ENCODE results near the gene WWOX. TPM values are rescaled to one million over a fixed set of nuclear protein-coding genes. Genes with fewer than 3 reads are reported as not detected.

The WWOX gene
- total and polyA plus RNA-seq, 2 donors (not counting 3 experiments of a cell fraction or from before 2014, with no cell fraction given): 6.2 to 12.5 TPM

- no peaks in the 10 kb centered on the region for H4K20me1 ChIP-seq (replicated peaks; ENCODE audit: control insufficient read depth, extremely low read depth, insufficient read depth, low read length)
- no peaks in the 10 kb centered on the region for H3K27me3 ChIP-seq (ENCODE audit: control insufficient read depth in 2 of 2, insufficient read depth in 2 of 2, low read length in 2 of 2)
- H2AFZ ChIP-seq (ENCODE audit: low read depth, low read length): no peak overlapping the region
- H3K4me3 ChIP-seq (replicated peaks in 1 of 3; ENCODE audit: insufficient read depth in 1 of 3, low read depth in 1 of 3, low read length in 3 of 3): no peak overlapping the region
- dilution Hi-C loops (cut with MboI; ENCODE audit: extremely low pct_ligation_motif_present, low sequenced_read_pairs) (no loop called here), intact Hi-C loops (cut with micrococcal nuclease) (no loop called here)
- H3K27ac ChIP-seq (ENCODE audit: insufficient read depth, low read depth, low read length): no peak overlapping the region
- FAIRE-seq (no peak), DNase-seq (ENCODE audit: low read depth, low spot score) (no peak)
- H3K9ac ChIP-seq (replicated peaks; ENCODE audit: extremely low read depth, insufficient read depth, low read length): no peak overlapping the region
- no peaks in the 10 kb centered on the region for H3K79me2 ChIP-seq (ENCODE audit: control insufficient read depth, insufficient read depth, low read length)
- TF ChIP-seq JUN (IDR thresholded peaks at IDR 0.05; ENCODE audit: borderline replicate concordance, insufficient read depth, insufficient read length, low read depth) (no peak), FOS (IDR thresholded peaks at IDR 0.05; ENCODE audit: borderline replicate concordance, insufficient read depth, low read length) (no peak), POLR2A (IDR thresholded peaks at IDR 0.05; ENCODE audit: low read depth, low read length) (no peak), CTCF (IDR thresholded peaks at IDR 0.05; ENCODE audit: extremely low read depth in 1 of 2, insufficient read depth in 1 of 2, low read depth in 1 of 2, low read length in 2 of 2) (no peak)
- POLR2A ChIA-PET: no interaction called here
- H3K4me2 ChIP-seq (ENCODE audit: insufficient read depth, low read length): no peak overlapping the region
- CTCF ChIA-PET: no interaction called here
- no TSS peak for BruUV-seq (replicated peaks)
- no peaks in the 10 kb centered on the region for H3K9me1 ChIP-seq (replicated peaks; ENCODE audit: control insufficient read depth, extremely low read depth, insufficient read depth, low read length)
- H3K9me3 ChIP-seq (replicated peaks; ENCODE audit: control insufficient read depth, insufficient read depth, low read length): no peaks in the 10 kb centered on the region
- H3K4me1 ChIP-seq (ENCODE audit: control insufficient read depth, extremely low read depth, insufficient read depth, low read length): no peaks in the 10 kb centered on the region
- H3K36me3 ChIP-seq (ENCODE audit: control insufficient read depth in 2 of 2, extremely low read depth in 1 of 2, insufficient read depth in 2 of 2, low read length in 2 of 2): no peaks in the 10 kb centered on the region
Measured at GRCh38 chr16:78656887-78657286, 557.4 kb downstream of the WWOX start.

GRCh38 chr16:78659216-78659615 is 559.8 kb downstream of the WWOX start:
- Histone ChIP-seq H4K20me1 (replicated peaks; ENCODE audit: control insufficient read depth, extremely low read depth, insufficient read depth, low read length) (no peaks in the 10 kb centered on the region), H3K9me3 (replicated peaks; ENCODE audit: control insufficient read depth, insufficient read depth, low read length) (no peaks in the 10 kb centered on the region), H2AFZ (ENCODE audit: low read depth, low read length) (no peak overlapping the region), H3K27ac (ENCODE audit: insufficient read depth, low read depth, low read length) (no peak overlapping the region), H3K36me3 (ENCODE audit: control insufficient read depth in 2 of 2, extremely low read depth in 1 of 2, insufficient read depth in 2 of 2, low read length in 2 of 2) (no peaks in the 10 kb centered on the region), H3K4me1 (ENCODE audit: control insufficient read depth, extremely low read depth, insufficient read depth, low read length) (no peaks in the 10 kb centered on the region), H3K4me3 (replicated peaks in 1 of 3; ENCODE audit: insufficient read depth in 1 of 3, low read depth in 1 of 3, low read length in 3 of 3) (no peak overlapping the region), H3K9ac (replicated peaks; ENCODE audit: extremely low read depth, insufficient read depth, low read length) (no peak overlapping the region), H3K9me1 (replicated peaks; ENCODE audit: control insufficient read depth, extremely low read depth, insufficient read depth, low read length) (no peaks in the 10 kb centered on the region), H3K79me2 (ENCODE audit: control insufficient read depth, insufficient read depth, low read length) (no peaks in the 10 kb centered on the region), H3K4me2 (ENCODE audit: insufficient read depth, low read length) (no peak overlapping the region), H3K27me3 (ENCODE audit: control insufficient read depth in 2 of 2, insufficient read depth in 2 of 2, low read length in 2 of 2) (no peaks in the 10 kb centered on the region)
- intact Hi-C loops (cut with micrococcal nuclease) (no loop called here), dilution Hi-C loops (cut with MboI; ENCODE audit: extremely low pct_ligation_motif_present, low sequenced_read_pairs) (no loop called here)
- no TSS peak for BruUV-seq (replicated peaks)
- DNase-seq (ENCODE audit: low read depth, low spot score): no peak
- ChIA-PET CTCF (no interaction called here), POLR2A (no interaction called here)
- TF ChIP-seq MAX (IDR thresholded peaks at IDR 0.05; ENCODE audit: insufficient read depth, insufficient read length) (no peak), GATA2 (IDR thresholded peaks at IDR 0.05; ENCODE audit: insufficient read depth, insufficient read length, low read depth, low read length) (no peak), FOS (IDR thresholded peaks at IDR 0.05; ENCODE audit: borderline replicate concordance, insufficient read depth, low read length) (no peak), POLR2A (IDR thresholded peaks at IDR 0.05; ENCODE audit: low read depth, low read length) (no peak), CTCF (IDR thresholded peaks at IDR 0.05; ENCODE audit: extremely low read depth in 1 of 2, insufficient read depth in 1 of 2, low read depth in 1 of 2, low read length in 2 of 2) (no peak), MYC (IDR thresholded peaks at IDR 0.05; ENCODE audit: low read depth, low read length) (no peak)
- FAIRE-seq: no peak
